HepG2 (cell line): Measurements from ENCODE around the gene MYO3A.

Source experiments
- CREB1 ChIP-seq, 2 experiments: fragments of 450-650 bp in 1 of 2; IDR thresholded peaks; 2 replicates each; pipeline ENCODE4 v1.6.1; 2016 to 2017; ENCODE audit warnings: control low read depth in 1 of 2, mild to moderate bottlenecking in 1 of 2, missing compliant biosample characterization in 1 of 2, missing genetic modification characterization in 1 of 2
- HDAC6 ChIP-seq: fragments of 200-600 bp; sonication (generic); IDR thresholded peaks from 2 replicates; pipeline ENCODE4 v1.7.0; 2017; ENCODE audit warnings: mild to moderate bottlenecking, antibody characterized with exemption, low read length, low read depth
- NFE2L2 ChIP-seq: fragments of 150-350 bp; IDR thresholded peaks from 2 replicates; pipeline ENCODE4 v1.6.1; 2014; ENCODE audit warnings: low read length

DNA sequence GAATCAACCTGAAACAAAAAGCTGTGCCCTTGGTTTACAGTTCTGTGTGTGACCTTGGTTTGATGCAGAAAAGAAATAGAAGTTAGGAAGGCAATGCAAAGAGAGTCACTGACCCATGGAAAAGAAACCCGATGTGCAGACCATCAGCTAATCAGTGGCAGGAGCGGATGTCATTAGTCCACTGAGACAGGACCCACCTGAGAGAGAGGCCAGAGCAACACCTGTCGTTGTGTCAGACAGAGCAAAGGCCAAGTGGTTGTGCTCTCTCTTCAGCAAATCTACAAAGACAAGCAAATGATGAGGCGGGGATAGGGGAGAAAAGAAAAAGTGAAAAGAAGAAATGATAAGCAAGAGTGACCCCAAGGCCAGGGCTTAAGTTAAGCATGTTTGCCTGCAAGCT, 291.3 kb downstream of the MYO3A start:
- TF ChIP-seq CREB1 (IDR thresholded peaks at IDR 0.05): no peak
- no peak for TF ChIP-seq CREB1 (CRISPR knock-in tag; IDR thresholded peaks at IDR 0.05)
- TF ChIP-seq NFE2L2: no peak
- no peak for TF ChIP-seq HDAC6
